Measurements from ENCODE around the gene PYM1. TPM values are rescaled to one million over a fixed set of nuclear protein-coding genes. Genes with fewer than 3 reads are reported as not detected.

The PYM1 gene
- polyA plus RNA-seq, 2 of the 4 experiments (the other 2 are of a cell fraction), result 30.4 to 49.5 TPM

GRCh38 chr12:55934773-55935172 lies 7.1 kb upstream of the PYM1 start:
- TF ChIP-seq PHF8 (IDR thresholded peaks at IDR 0.05; ENCODE audit: borderline replicate concordance, low read depth) (no peak), FOSB (CRISPR knock-in tag; IDR thresholded peaks at IDR 0.05) (no peak), FOXS1 (CRISPR knock-in tag; IDR thresholded peaks at IDR 0.05) (no peak)
- Histone ChIP-seq H3K4me3 (no peak overlapping the region), H3K9me3 (no peaks in the 10 kb centered on the region), H3K27ac (no peak overlapping the region), H3K4me1 (peaks cover 35% of the 10 kb centered on the region), H3K4me2 (no peak overlapping the region)
- POLR2A ChIA-PET, result interaction anchor here (0.9 to 1.6 kb wide), 2 partner anchors 105 to 287 kb away, joined by 3 to 5 read pairs; partner anchors contain the start of genes DNAJC14 and RNF41
- CTCF ChIA-PET, result interaction anchor here (0.9 to 15.2 kb wide), 8 partner anchors 9 to 229 kb away, joined by 3 to 179 read pairs (median 13); partner anchors contain the start of genes PYM1 and RAB5B
- FAIRE-seq (no peak), DNase-seq (ENCODE audit: low read depth in 1 of 2, low spot score in 1 of 2) (no peak), ATAC-seq (no peak)
- WGBS (ENCODE audit: missing lambda C conversion rate), result 95% methylated on average over 1 of the region's 1 CpG

- CTCF ChIA-PET, result interaction anchor here (0.9 to 15.2 kb wide), 12 partner anchors 8 to 228 kb away, joined by 3 to 179 read pairs (median 6); partner anchors contain the start of genes PYM1 and RAB5B
- H3K4me1 ChIP-seq, result peaks cover 33% of the 10 kb centered on the region
- H3K9me3 ChIP-seq, result no peaks in the 10 kb centered on the region
- peak overlapping the region; percentile 79 for H3K4me2 ChIP-seq
- DNase-seq (ENCODE audit: low read depth in 1 of 2, low spot score in 1 of 2) (no peak), FAIRE-seq (no peak), ATAC-seq (no peak)
- POLR2A ChIA-PET, result interaction anchor here (0.7 to 1.6 kb wide), 5 partner anchors 104 to 288 kb away, joined by 3 to 7 read pairs (median 3); partner anchors contain the start of genes CD63, DNAJC14, ORMDL2 and RNF41
- TF ChIP-seq TP53 (CRISPR knock-in tag; IDR thresholded peaks at IDR 0.05), result no peak
- no peak for TF ChIP-seq RNF2 (IDR thresholded peaks at IDR 0.05; ENCODE audit: borderline replicate concordance, low read depth)
- TF ChIP-seq SMC3 (IDR thresholded peaks at IDR 0.05), result no peak
- TF ChIP-seq HMGXB4 (CRISPR knock-in tag; IDR thresholded peaks at IDR 0.05; ENCODE audit: borderline replicate concordance), result no peak
- TF ChIP-seq POLR2A (IDR thresholded peaks at IDR 0.05; ENCODE audit: low read length), result no peak
- no peak overlapping the region for H3K4me3 ChIP-seq
- peak overlapping the region; percentile 74 to 88; a peak in 4 of 6 replicates for H3K27ac ChIP-seq
- 100% methylated on average over 1 of the region's 1 CpG for WGBS (ENCODE audit: missing lambda C conversion rate)
These were observed 6.4 kb upstream of the PYM1 start for GRCh38 chr12:55933799-55934742.

- no peak for TF ChIP-seq CTCF (IDR thresholded peaks at IDR 0.05)
- no peak for TF ChIP-seq SREBF2 (IDR thresholded peaks at IDR 0.05)
- TF ChIP-seq BCL3 (IDR thresholded peaks at IDR 0.05), result no peak
- no peak for TF ChIP-seq CHD4 (IDR thresholded peaks at IDR 0.05; ENCODE audit: borderline replicate concordance)
- no peak for TF ChIP-seq MAX (IDR thresholded peaks at IDR 0.05)
- TF ChIP-seq RAD21 (conservative IDR thresholded peaks at IDR 0.05 in 1 of 2, IDR thresholded peaks at IDR 0.05 in 1 of 2), result no peak
- TF ChIP-seq E2F6 (IDR thresholded peaks at IDR 0.05; ENCODE audit: borderline replicate concordance, low read depth), result no peak
- no peak for TF ChIP-seq HOXB5 (CRISPR knock-in tag; IDR thresholded peaks at IDR 0.05)
- no peak for TF ChIP-seq EHMT2 (IDR thresholded peaks at IDR 0.05; ENCODE audit: low read depth)
- no peak for TF ChIP-seq KDM5A (IDR thresholded peaks at IDR 0.05)
- no peak for TF ChIP-seq REST (IDR thresholded peaks at IDR 0.05)
- H3K4me3 ChIP-seq, result no peak overlapping the region
- peak overlapping the region; percentile 79 for H3K4me2 ChIP-seq
- WGBS (ENCODE audit: missing lambda C conversion rate), result 41% methylated on average over 7 of the region's 7 CpGs
- FAIRE-seq (no peak), ATAC-seq (0 out of 6 replicates have a peak, but pooled peaks of 1 of the 2 experiments have one; percentile 3), DNase-seq (ENCODE audit: low read depth in 1 of 2, low spot score in 1 of 2) (peak; percentile 41 to 53)
- peak overlapping the region; percentile 74 to 88; a peak in 4 of 6 replicates for H3K27ac ChIP-seq
- ChIA-PET CTCF (interaction anchor here (0.9 to 15.2 kb wide), 10 partner anchors 12 to 196 kb away, joined by 3 to 179 read pairs (median 6); partner anchors contain the start of gene RAB5B), POLR2A (interaction anchor here (0.7 to 1.7 kb wide), 4 partner anchors 104 to 204 kb away, joined by 3 to 7 read pairs (median 4); partner anchors contain the start of genes CD63, DNAJC14, ORMDL2 and SARNP)
- H3K4me1 ChIP-seq, result peaks cover 38% of the 10 kb centered on the region
- H3K9me3 ChIP-seq, result no peaks in the 10 kb centered on the region
These were observed 5.6 kb upstream of the PYM1 start for GRCh38 chr12:55933169-55933798.

Data from A549 (cell line).